ENCODE data around the gene FBN1. TPM values are rescaled to one million over a fixed set of nuclear protein-coding genes. Genes with fewer than 3 reads are reported as not detected.

Gene FBN1
- polyA plus RNA-seq, 2 of the 4 experiments (the other 2 are of a cell fraction) = 6.3 to 9.4 TPM

DNA sequence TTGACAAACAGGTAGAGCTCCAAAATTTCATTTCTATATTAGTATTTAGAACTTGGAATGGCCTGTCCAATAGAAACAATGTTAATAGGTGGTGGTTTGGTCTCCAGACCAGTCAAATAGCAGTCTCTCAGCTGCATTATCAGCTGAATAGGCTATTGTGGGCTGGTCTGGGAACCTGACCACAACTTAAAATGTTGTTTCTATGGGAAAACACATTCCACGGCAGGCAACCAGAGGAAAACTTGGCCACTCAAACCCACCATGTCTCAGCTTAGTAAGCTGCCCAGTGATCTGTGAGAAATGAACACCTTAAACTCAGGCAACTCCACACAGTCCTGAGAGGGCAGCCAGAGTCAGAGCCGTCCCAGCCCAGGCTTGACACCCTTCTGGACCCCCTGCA, 20.4 kb downstream of the FBN1 start (continued):
- TF ChIP-seq, protein P1, sequence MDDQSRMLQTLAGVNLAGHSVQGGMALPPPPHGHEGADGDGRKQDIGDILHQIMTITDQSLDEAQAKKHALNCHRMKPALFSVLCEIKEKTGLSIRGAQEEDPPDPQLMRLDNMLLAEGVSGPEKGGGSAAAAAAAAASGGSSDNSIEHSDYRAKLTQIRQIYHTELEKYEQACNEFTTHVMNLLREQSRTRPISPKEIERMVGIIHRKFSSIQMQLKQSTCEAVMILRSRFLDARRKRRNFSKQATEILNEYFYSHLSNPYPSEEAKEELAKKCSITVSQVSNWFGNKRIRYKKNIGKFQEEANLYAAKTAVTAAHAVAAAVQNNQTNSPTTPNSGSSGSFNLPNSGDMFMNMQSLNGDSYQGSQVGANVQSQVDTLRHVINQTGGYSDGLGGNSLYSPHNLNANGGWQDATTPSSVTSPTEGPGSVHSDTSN (IDR thresholded peaks at IDR 0.05) = no peak

DNA sequence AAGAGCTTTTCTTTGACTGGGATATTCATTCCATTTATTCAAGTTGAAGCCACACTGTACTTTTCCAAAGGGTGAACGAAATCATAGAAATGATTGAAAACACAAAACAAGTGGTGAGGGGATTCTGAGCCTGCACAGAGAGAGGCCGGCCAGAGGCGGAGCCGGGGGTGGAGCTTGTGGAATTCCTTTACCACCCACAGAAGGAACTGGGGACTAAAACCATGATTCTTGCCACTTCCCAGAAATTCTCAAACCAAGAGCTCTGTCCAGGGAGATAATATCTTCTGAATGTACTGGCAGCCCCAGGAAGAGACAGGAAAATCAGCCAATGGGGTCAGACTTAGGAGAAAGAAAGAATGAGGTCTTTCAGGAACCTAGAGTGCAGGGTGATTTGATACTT, 20.8 kb downstream of the FBN1 start:
- DNase-seq (ENCODE audit: low read depth in 1 of 2, low spot score in 1 of 2) = no peak
- no peak overlapping the region for H3K4me3 ChIP-seq
- H3K9me3 ChIP-seq = no peaks in the 10 kb centered on the region
- ChIA-PET POLR2A (no interaction called here), CTCF (interaction anchor here (0.6 kb wide), 1 partner anchor 266 kb away, joined by 3 read pairs; no protein-coding TSS in a partner anchor)
- no peak overlapping the region for H3K4me2 ChIP-seq
- H3K27ac ChIP-seq = no peak overlapping the region
- FAIRE-seq = no peak
- ATAC-seq = no peak
- TF ChIP-seq HOXA7 (CRISPR knock-in tag; IDR thresholded peaks at IDR 0.05) (no peak), HDAC2 (IDR thresholded peaks at IDR 0.05) (no peak), FOXS1 (CRISPR knock-in tag; IDR thresholded peaks at IDR 0.05) (no peak), MAFK (IDR thresholded peaks at IDR 0.05; ENCODE audit: partially characterized antibody) (no peak), FOSB (CRISPR knock-in tag; IDR thresholded peaks at IDR 0.05) (no peak), TFCP2L1 (CRISPR knock-in tag; IDR thresholded peaks at IDR 0.05) (no peak), EP300 (IDR thresholded peaks at IDR 0.05) (no peak), TP53 (CRISPR knock-in tag; IDR thresholded peaks at IDR 0.05) (no peak), RCOR1 (IDR thresholded peaks at IDR 0.05; ENCODE audit: low read depth, low read length) (no peak), EHF (CRISPR knock-in tag; IDR thresholded peaks at IDR 0.05) (no peak), HEYL (CRISPR knock-in tag; IDR thresholded peaks at IDR 0.05) (no peak), CHD2 (IDR thresholded peaks at IDR 0.05; ENCODE audit: low read length, partially characterized antibody) (no peak), CEBPB (IDR thresholded peaks at IDR 0.05) (no peak), MAZ (IDR thresholded peaks at IDR 0.05; ENCODE audit: borderline replicate concordance, low read depth, low read length) (no peak), EHMT2 (IDR thresholded peaks at IDR 0.05; ENCODE audit: low read depth) (no peak), ZNF302 (CRISPR knock-in tag; IDR thresholded peaks at IDR 0.05) (no peak)
- TF ChIP-seq, protein P2, sequence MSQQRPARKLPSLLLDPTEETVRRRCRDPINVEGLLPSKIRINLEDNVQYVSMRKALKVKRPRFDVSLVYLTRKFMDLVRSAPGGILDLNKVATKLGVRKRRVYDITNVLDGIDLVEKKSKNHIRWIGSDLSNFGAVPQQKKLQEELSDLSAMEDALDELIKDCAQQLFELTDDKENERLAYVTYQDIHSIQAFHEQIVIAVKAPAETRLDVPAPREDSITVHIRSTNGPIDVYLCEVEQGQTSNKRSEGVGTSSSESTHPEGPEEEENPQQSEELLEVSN (IDR thresholded peaks at IDR 0.05; ENCODE audit: borderline replicate concordance, low read depth) = no peak
- TF ChIP-seq, protein P3, sequence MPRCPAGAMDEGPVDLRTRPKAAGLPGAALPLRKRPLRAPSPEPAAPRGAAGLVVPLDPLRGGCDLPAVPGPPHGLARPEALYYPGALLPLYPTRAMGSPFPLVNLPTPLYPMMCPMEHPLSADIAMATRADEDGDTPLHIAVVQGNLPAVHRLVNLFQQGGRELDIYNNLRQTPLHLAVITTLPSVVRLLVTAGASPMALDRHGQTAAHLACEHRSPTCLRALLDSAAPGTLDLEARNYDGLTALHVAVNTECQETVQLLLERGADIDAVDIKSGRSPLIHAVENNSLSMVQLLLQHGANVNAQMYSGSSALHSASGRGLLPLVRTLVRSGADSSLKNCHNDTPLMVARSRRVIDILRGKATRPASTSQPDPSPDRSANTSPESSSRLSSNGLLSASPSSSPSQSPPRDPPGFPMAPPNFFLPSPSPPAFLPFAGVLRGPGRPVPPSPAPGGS (IDR thresholded peaks at IDR 0.05) = no peak
- TF ChIP-seq, protein P4, sequence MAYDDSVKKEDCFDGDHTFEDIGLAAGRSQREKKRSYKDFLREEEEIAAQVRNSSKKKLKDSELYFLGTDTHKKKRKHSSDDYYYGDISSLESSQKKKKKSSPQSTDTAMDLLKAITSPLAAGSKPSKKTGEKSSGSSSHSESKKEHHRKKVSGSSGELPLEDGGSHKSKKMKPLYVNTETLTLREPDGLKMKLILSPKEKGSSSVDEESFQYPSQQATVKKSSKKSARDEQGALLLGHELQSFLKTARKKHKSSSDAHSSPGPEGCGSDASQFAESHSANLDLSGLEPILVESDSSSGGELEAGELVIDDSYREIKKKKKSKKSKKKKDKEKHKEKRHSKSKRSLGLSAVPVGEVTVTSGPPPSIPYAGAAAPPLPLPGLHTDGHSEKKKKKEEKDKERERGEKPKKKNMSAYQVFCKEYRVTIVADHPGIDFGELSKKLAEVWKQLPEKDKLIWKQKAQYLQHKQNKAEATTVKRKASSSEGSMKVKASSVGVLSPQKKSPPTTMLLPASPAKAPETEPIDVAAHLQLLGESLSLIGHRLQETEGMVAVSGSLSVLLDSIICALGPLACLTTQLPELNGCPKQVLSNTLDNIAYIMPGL (CRISPR knock-in tag; IDR thresholded peaks at IDR 0.05; ENCODE audit: borderline replicate concordance) = no peak
- WGBS (ENCODE audit: missing lambda C conversion rate) = 69% methylated on average over 4 of the region's 4 CpGs
- peaks cover 3% of the 10 kb centered on the region; the same call in 1 of the 3 replicates for H3K4me1 ChIP-seq

DNA sequence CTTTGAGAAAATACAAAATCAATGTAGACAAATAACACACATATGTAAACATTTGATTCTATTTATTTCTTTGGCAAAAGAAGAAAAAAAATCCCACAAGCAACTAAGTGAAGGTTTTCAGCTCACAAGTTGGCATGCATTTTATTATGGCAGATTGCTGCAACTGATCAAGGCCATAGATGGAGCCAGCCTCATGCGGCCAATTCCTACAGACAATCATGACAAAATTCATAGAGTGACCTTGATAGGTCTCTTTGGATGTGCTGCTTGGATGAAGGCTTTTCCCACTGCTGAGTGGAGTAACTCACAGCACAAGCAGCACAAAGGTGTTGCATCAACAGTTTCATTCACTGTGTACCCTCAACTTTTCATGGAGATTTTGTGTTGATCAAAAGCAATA, 22.1 kb downstream of the FBN1 start:
- Histone ChIP-seq H3K9me3 (no peaks in the 10 kb centered on the region), H3K27ac (no peak overlapping the region), H3K4me2 (no peak overlapping the region), H3K4me1 (peaks cover 3% of the 10 kb centered on the region; the same call in 1 of the 3 replicates), H3K4me3 (no peak overlapping the region)
- no peak for ATAC-seq
- FAIRE-seq = no peak
- ChIA-PET CTCF (no interaction called here), POLR2A (no interaction called here)
- WGBS (ENCODE audit: missing lambda C conversion rate) = 75% methylated on average over 1 of the region's 1 CpG
- DNase-seq (ENCODE audit: low read depth in 1 of 2, low spot score in 1 of 2) = no peak
- TF ChIP-seq KDM5A (IDR thresholded peaks at IDR 0.05) (no peak), HEYL (CRISPR knock-in tag; IDR thresholded peaks at IDR 0.05) (no peak), TFCP2L1 (CRISPR knock-in tag; IDR thresholded peaks at IDR 0.05) (no peak), GATA3 (IDR thresholded peaks at IDR 0.05; ENCODE audit: borderline replicate concordance) (no peak), EHMT2 (IDR thresholded peaks at IDR 0.05; ENCODE audit: low read depth) (no peak), RNF2 (IDR thresholded peaks at IDR 0.05; ENCODE audit: borderline replicate concordance, low read depth) (no peak), CHD2 (IDR thresholded peaks at IDR 0.05; ENCODE audit: low read length, partially characterized antibody) (no peak), NPAS2 (CRISPR knock-in tag; IDR thresholded peaks at IDR 0.05; ENCODE audit: borderline replicate concordance) (no peak), MAZ (IDR thresholded peaks at IDR 0.05; ENCODE audit: borderline replicate concordance, low read depth, low read length) (no peak), SMC3 (IDR thresholded peaks at IDR 0.05) (no peak), HOXB13 (CRISPR knock-in tag; IDR thresholded peaks at IDR 0.05; ENCODE audit: low read depth) (no peak), ZSCAN20 (CRISPR knock-in tag; IDR thresholded peaks at IDR 0.05) (no peak), HOXA7 (CRISPR knock-in tag; IDR thresholded peaks at IDR 0.05) (no peak), FOSB (CRISPR knock-in tag; IDR thresholded peaks at IDR 0.05) (no peak), ZNF302 (CRISPR knock-in tag; IDR thresholded peaks at IDR 0.05) (no peak), HDAC2 (IDR thresholded peaks at IDR 0.05) (no peak)
- TF ChIP-seq, protein P5, sequence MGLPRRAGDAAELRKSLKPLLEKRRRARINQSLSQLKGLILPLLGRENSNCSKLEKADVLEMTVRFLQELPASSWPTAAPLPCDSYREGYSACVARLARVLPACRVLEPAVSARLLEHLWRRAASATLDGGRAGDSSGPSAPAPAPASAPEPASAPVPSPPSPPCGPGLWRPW (IDR thresholded peaks at IDR 0.05) = no peak
- TF ChIP-seq, protein P6, sequence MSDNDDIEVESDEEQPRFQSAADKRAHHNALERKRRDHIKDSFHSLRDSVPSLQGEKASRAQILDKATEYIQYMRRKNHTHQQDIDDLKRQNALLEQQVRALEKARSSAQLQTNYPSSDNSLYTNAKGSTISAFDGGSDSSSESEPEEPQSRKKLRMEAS (IDR thresholded peaks at IDR 0.05) = no peak
- TF ChIP-seq, protein P2 (IDR thresholded peaks at IDR 0.05; ENCODE audit: borderline replicate concordance, low read depth) = no peak
